Measurements from ENCODE around the gene ITGAL. TPM values are rescaled to one million over a fixed set of nuclear protein-coding genes. Genes with fewer than 3 reads are reported as not detected.

The ITGAL gene
- total and polyA plus RNA-seq, 2 experiments from 2014 or later, result 0.95 to 3.4 TPM

DNA sequence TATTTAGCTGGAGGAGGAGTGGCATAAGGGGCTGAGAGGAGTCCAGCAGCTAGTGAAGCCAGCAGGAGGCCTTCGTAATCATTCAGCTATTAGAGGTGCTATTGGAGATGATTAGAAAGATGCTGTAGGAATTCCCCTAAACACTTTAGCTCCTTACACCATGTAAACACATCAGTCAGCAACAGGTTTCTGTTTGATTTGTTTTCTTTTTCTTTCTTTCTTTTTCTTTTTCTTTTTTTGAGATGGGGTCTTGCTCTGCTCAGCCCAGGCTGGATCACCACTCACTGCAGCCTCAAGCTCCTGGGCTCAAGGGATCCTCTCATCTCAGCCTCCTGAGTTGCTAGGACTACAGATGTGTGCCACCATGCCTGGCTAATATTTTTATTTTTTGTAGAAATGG, 16.2 kb upstream of the ITGAL start:
- TF ChIP-seq, protein P1, sequence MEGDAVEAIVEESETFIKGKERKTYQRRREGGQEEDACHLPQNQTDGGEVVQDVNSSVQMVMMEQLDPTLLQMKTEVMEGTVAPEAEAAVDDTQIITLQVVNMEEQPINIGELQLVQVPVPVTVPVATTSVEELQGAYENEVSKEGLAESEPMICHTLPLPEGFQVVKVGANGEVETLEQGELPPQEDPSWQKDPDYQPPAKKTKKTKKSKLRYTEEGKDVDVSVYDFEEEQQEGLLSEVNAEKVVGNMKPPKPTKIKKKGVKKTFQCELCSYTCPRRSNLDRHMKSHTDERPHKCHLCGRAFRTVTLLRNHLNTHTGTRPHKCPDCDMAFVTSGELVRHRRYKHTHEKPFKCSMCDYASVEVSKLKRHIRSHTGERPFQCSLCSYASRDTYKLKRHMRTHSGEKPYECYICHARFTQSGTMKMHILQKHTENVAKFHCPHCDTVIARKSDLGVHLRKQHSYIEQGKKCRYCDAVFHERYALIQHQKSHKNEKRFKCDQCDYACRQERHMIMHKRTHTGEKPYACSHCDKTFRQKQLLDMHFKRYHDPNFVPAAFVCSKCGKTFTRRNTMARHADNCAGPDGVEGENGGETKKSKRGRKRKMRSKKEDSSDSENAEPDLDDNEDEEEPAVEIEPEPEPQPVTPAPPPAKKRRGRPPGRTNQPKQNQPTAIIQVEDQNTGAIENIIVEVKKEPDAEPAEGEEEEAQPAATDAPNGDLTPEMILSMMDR (IDR thresholded peaks at IDR 0.05; ENCODE audit: poor library complexity), result no peak
- TF ChIP-seq EZH2phosphoT487 (IDR thresholded peaks at IDR 0.05; ENCODE audit: low read depth, severe bottlenecking, unreplicated experiment) (no peak), EZH2 (IDR thresholded peaks at IDR 0.05; ENCODE audit: borderline replicate concordance) (no peak)
- DNase-seq (ENCODE audit: low spot score), result no peak
- H4K20me1 ChIP-seq (ENCODE audit: insufficient read depth, poor library complexity, severe bottlenecking), result no peaks in the 10 kb centered on the region
- WGBS (ENCODE audit: low lambda C conversion rate, missing lambda C conversion rate), result 94% methylated on average over 1 of the region's 1 CpG
- no peak overlapping the region for H3K4me2 ChIP-seq
- H3K9me3 ChIP-seq (ENCODE audit: low read depth), result no peaks in the 10 kb centered on the region
- H3K36me3 ChIP-seq (replicated peaks; ENCODE audit: insufficient read depth, low read depth), result no peaks in the 10 kb centered on the region
- H3K9me2 ChIP-seq (replicated peaks; ENCODE audit: insufficient read depth), result no peaks in the 10 kb centered on the region
- H3K27me3 ChIP-seq, result no peaks in the 10 kb centered on the region
- peaks cover 10% of the 10 kb centered on the region for H3K4me1 ChIP-seq (ENCODE audit: insufficient read depth)
- no peak overlapping the region for H3K27ac ChIP-seq
- H3K4me3 ChIP-seq, result no peak overlapping the region
- no peak overlapping the region for H2AFZ ChIP-seq
- H3K79me2 ChIP-seq, result no peaks in the 10 kb centered on the region

DNA sequence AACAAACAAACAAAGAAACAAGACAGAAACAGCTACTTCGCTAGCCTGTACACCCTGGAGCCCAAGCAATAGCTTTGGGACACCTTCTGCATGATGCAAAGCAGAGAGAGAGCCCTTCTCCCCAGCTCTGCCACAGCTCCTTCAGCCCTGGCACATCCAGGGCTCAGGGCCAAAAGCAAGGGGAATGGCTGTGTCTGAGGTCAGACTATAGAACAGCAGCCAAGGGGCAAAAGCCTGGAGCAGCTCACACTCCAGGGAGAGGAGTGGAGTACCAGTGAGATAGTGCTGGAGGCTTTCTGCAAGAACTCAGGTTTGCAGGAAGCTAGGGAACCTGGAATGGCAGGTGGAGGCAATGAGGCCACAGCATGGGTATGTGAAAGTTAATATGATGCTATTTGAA, 15.3 kb upstream of the ITGAL start:
- no peaks in the 10 kb centered on the region for H3K27me3 ChIP-seq
- no peak overlapping the region for H2AFZ ChIP-seq
- WGBS (ENCODE audit: low lambda C conversion rate, missing lambda C conversion rate), result 86% methylated on average over 1 of the region's 1 CpG
- H3K9me2 ChIP-seq (replicated peaks; ENCODE audit: insufficient read depth), result no peaks in the 10 kb centered on the region
- H3K4me3 ChIP-seq, result no peak overlapping the region
- H3K9me3 ChIP-seq (ENCODE audit: low read depth), result no peaks in the 10 kb centered on the region
- peaks cover 6% of the 10 kb centered on the region for H3K4me1 ChIP-seq (ENCODE audit: insufficient read depth)
- no peaks in the 10 kb centered on the region for H3K36me3 ChIP-seq (replicated peaks; ENCODE audit: insufficient read depth, low read depth)
- no peaks in the 10 kb centered on the region for H3K79me2 ChIP-seq
- H3K27ac ChIP-seq, result no peak overlapping the region
- DNase-seq (ENCODE audit: low spot score), result no peak
- H3K4me2 ChIP-seq, result no peak overlapping the region
- no peak for TF ChIP-seq EZH2phosphoT487 (IDR thresholded peaks at IDR 0.05; ENCODE audit: low read depth, severe bottlenecking, unreplicated experiment)
- TF ChIP-seq, protein P1 (IDR thresholded peaks at IDR 0.05; ENCODE audit: poor library complexity), result no peak
- TF ChIP-seq EZH2 (IDR thresholded peaks at IDR 0.05; ENCODE audit: borderline replicate concordance), result no peak
- H4K20me1 ChIP-seq (ENCODE audit: insufficient read depth, poor library complexity, severe bottlenecking), result no peaks in the 10 kb centered on the region

DNA sequence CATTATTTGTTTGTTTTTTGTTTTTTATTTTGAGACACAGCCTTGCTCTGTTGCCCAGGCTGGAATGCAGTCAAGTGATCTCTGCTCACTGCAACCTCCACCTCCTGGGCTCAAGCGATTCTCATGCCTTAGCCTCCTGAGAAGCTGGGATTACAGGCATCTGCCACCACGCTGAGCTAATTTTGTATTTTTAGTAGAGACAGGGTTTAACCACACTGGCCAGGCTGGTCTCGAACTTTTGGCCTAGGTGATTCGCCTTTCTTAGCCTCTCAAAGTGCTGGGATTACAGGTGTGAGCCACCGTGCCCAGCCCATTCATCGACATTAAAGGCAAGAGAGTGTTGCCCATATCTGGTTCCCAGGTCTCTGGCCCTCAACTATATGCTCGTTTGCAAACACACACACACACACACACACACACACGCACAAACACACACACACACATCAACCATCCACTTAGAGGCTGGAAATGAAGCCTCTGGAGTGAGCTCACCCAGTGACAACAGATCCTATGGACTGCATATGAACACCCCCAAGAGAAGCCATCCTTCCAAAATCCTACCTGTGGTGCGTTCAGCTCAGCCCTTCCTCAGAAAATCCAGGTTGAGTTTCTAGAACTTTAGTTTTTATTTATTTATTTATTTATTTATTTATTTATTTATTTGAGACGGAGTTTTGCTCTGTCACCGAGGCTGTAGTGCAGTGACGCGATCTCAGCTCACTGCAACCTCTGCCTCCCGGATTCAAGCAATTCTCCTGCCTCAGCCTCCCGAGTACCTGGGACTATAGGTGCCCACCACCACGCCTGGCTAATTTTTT, 14.6 kb upstream of the ITGAL start:
- no peak for TF ChIP-seq EZH2phosphoT487 (IDR thresholded peaks at IDR 0.05; ENCODE audit: low read depth, severe bottlenecking, unreplicated experiment)
- no peak for TF ChIP-seq EZH2 (IDR thresholded peaks at IDR 0.05; ENCODE audit: borderline replicate concordance)
- TF ChIP-seq, protein P1 (IDR thresholded peaks at IDR 0.05; ENCODE audit: poor library complexity), result no peak
- H3K9me3 ChIP-seq (ENCODE audit: low read depth), result no peaks in the 10 kb centered on the region
- no peaks in the 10 kb centered on the region for H3K27me3 ChIP-seq
- H3K4me3 ChIP-seq, result no peak overlapping the region
- H3K4me2 ChIP-seq, result no peak overlapping the region
- H3K79me2 ChIP-seq, result no peaks in the 10 kb centered on the region
- H3K9me2 ChIP-seq (replicated peaks; ENCODE audit: insufficient read depth), result no peaks in the 10 kb centered on the region
- 93% methylated on average over 16 of the region's 16 CpGs for WGBS (ENCODE audit: low lambda C conversion rate, missing lambda C conversion rate)
- H3K27ac ChIP-seq, result no peak overlapping the region
- DNase-seq (ENCODE audit: low spot score), result no peak
- no peak overlapping the region for H2AFZ ChIP-seq
- H3K36me3 ChIP-seq (replicated peaks; ENCODE audit: insufficient read depth, low read depth), result no peaks in the 10 kb centered on the region
- H4K20me1 ChIP-seq (ENCODE audit: insufficient read depth, poor library complexity, severe bottlenecking), result no peaks in the 10 kb centered on the region
- H3K4me1 ChIP-seq (ENCODE audit: insufficient read depth), result peaks cover under 1% of the 10 kb centered on the region

All from hepatocyte (in vitro differentiated cells).